Activated naive CD4-positive, alpha-beta T cell treated with anti-CD3 and anti-CD28 coated beads, Interleukin-2, amount 50 U/mL, for 16 hours (primary cell): ENCODE measurements around the gene IPO13.

Source experiments
- DNase-seq: peaks from one replicate; pipeline ENCODE4 v3.0.0-alpha.2; 2020

The IPO13 gene

DNA sequence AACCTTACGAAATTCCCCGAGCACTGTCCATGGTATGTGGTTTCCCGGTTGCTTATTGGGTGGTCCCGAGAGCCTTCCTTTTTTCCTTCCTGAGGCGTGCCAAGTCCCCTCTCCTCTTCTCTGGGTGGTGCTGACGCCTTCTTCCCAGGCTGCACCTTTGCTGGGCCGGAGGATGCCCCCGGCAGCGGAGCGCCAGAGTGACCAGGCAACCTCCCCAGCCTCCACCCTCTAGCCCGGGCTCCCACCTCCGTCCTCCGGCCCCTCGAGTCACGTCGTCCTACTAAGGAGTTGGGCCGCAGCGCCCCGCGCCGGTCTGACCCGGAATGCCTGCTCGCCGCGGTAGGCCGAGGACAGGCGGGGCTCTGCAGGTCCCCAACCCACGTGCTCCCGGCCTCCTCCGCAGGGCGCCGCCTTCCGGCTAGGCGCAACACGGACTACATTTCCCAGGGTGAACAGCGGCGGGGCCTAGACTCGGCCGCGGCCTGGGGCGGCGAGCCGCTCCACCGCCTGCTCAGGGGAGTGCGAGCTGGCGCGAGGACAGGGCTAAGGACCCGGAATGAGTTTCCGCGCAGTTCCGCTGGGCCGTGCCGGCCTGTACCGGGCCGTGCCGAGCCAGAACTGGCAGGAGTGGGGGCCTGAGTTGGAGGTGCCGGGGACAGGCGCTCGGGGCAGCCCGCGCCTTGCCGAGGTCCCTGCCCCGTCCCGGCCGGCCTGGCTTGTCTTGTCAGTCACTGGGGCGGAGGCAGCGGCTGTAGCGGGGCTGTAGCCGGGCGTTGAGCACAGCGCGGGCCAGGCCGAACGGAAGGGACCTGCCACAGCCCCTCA lies at the start of gene IPO13:
Gene IPO13 (plus strand): TSS at position 715 of the 825 bp plus-strand sequence. CDS start 651 bp downstream, outside the sequence.
- peak; percentile 97 for DNase-seq

- no peak for DNase-seq
Measured at GRCh38 chr1:43898981-43899380, 47.8 kb upstream of the IPO13 start.

DNA sequence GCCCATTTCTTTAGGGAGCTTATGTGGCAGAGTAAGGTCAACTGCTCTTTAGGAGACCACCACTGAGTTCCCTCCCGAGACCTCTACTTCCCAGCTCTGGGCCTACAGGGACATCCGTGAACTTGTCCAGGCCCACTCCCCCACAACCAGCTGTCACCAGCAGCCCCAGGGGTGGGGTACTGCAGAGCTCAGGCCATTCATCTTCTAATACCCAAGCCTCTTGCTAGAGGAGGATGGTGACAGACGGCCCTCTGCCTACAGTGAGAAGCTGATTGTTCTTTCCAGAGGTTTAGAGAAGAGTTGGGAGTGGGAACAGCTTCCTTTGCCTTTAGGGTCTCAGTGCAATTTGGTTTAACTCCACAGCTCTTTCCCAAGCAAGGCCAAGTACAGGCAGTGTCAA lies 46.4 kb upstream of the IPO13 start:
- DNase-seq = no peak

DNA sequence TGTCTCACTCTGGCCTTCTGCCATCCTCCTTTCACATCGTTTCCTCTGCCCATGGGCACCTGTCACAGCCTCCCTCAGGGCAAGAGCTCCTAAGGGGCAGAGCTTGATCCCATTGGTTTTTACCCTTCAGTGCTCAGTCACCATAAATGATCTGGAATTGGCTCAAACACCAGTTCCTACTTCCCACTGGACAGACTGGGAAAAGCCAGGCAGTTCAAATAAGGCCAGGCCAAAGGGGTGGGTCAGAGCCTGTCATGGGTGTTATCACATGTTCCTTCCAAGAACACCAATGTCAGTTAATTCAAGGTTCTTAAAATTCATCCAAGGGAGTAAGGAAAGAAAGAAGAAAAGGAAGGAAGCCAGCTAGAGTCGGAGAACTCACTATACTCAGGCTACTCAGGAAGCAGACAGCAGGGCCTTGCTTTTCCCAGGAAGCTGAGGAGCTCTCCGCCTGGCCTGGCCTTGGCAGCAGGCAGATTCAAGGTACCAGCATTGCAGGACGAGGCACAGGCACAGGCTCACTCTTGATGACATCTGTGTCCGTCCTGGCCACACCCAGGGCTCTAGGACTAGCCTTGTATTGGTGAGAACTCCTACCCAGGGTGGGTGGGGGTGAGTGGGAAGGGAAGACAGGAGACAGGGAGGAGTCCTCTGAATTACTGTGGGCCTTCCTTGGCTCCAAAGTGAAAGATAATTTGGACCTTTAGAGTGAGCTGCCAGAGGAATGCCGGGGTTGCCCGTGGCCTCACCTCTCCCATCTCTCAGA lies 45.4 kb upstream of the IPO13 start:
- DNase-seq = no peak

DNA sequence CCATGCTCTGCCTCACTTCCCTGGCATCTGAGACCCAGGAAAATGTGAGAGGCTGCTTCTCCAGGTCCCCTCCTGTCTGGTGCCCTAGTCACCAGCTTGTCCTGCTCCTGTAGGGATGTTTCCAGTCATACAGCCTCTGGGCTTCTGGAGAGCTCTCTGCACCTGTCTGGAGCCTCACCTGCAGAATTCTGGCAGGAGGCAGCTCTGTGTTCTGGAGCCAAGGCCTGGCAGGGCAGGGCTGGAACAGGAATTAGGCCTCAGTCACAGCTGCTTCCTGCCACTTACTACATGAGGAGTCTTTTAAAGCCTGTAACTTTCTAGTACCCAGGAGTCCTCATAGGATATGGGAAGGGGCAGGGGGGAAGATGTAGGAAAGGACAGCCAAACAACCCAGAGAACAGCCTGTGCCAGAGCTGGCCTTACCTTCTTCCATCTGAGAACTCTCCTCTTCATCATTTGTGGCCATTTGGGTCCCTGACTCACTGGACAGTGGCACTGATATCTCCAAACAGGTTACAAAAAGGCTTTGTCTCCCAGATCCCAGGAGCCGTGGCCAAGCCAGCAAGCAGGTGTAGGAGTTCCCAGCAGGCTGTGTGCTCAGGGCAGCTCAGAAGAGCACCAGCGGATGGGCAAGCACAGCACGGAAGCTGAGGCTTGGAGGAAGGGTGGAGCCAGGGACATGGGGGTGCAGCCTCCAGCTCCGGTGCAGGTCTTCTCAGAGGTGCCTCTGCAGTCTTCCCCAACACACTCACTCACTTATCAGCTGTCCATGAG lies 44.5 kb upstream of the IPO13 start:
- DNase-seq = no peak

DNA sequence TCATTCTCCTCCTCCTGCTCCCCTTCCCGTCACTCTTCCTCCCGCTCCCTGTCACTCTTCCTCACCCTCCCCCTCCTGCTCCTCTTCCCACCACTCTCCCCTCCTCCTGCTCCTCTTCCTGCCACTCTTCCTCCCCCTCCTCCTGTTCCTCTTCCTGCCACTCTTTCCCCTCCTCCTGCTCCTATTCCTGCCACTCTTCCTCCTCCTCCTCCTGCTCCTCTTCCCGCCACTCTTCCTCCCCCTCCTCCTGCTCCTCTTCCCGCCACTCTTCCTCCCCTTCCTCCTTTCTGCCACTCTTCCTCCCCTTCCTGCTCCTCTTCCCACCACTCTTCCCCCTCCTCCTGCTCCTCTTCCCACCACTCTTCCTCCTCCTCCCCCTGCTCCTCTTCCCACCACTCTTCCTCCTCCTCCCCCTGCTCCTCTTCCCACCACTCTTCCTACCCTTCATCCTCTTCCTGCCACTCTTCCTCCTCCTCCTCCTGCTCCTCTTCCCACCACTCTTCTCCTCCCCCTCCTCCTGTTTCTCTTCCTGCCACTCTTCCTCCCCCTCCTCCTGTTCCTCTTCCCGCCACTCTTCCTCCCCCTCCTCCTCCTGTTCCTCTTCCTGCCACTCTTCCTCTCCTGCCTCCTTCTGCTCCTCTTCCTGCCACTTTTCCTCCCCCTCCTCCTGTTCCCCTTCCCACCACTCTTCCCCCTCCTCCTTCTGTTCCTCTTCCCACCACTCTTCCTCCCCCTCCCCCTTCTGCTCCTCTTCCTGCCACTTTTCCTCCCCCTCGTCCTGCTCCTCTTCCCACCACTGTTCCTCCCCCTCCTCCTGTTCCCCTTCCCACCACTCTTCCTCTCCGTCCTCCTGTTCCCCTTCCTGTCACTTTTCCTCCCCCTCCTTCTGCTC lies 41.8 kb upstream of the IPO13 start:
- DNase-seq = no peak

GRCh38 chr1:43908226-43908625 lies 38.5 kb upstream of the IPO13 start:
- DNase-seq = no peak

GRCh38 chr1:43908858-43909257 lies 37.9 kb upstream of the IPO13 start:
- DNase-seq = no peak

DNA sequence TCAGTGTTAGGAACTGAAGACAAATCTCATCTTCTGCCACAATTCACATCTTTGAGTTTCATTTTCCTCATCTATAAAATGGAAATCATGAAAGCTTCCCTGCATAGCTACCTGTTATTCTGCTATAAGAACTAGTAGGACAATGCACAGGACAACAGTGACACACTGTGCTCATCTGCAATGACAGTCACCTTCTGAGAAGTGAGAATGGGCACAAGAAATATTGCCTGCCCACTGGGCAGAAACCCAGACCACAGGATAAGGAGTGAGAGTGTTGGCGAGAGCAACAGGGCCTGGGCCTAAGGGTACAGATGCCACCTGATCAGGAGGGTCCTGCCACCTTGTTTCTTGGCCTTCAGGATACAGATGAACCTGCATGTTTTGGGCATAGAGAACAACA lies 36.4 kb upstream of the IPO13 start:
- no peak for DNase-seq

DNA sequence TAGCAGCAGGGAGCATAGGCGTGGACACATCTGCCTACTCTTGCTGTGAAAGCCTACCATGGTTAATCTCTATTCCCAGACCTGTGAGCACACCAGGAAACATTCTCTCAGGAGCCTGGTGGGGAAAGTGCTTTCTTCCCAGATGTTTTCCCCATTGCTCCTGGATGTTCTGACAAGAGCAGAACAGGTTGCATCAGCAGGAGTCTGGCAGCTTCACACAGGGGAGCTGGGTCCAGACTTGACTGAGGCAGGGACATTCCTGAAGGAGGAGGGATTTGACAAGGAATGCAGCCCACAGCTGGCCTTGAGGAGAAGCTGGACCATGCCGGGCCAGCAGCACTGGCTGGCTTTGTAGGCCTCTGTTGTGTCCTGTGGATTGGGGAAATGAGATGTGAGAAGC lies 34.1 kb upstream of the IPO13 start:
- no peak for DNase-seq

- no peak for DNase-seq
Measured at GRCh38 chr1:43913051-43913501, 33.7 kb upstream of the IPO13 start.

DNA sequence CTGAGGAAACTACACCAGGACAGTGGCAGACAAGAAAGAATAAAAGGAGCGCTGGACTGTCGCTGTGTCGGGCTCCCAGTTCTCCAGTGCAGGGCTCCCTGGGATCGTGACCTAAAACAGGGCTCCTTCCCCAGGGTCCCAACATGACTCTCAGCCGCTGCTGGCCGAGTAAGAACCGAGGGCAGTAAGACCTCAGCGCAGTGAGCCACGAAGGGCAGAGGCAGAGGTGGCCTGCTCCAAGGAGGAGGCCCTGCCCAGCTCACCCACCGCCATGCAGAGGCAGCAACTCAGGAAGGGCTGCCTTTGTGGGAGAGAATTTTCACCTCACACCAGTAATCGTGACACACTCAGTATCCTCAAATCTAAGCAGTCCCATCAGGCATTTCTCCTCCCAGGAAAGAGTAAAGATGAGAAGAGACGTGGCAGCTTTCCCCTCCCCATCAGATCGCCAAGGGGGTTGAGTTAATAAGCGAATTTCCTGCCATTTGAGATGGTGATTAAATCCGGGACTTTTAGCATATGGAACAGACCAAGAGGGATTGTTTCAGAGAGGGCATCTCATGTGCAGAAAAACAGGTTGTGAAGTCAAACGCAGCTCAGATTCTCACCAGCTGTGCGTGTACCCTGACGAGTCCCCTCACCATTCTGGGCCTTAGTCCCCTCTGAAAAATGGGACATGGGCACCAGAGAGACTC lies 32.9 kb upstream of the IPO13 start:
- no peak for DNase-seq

DNA sequence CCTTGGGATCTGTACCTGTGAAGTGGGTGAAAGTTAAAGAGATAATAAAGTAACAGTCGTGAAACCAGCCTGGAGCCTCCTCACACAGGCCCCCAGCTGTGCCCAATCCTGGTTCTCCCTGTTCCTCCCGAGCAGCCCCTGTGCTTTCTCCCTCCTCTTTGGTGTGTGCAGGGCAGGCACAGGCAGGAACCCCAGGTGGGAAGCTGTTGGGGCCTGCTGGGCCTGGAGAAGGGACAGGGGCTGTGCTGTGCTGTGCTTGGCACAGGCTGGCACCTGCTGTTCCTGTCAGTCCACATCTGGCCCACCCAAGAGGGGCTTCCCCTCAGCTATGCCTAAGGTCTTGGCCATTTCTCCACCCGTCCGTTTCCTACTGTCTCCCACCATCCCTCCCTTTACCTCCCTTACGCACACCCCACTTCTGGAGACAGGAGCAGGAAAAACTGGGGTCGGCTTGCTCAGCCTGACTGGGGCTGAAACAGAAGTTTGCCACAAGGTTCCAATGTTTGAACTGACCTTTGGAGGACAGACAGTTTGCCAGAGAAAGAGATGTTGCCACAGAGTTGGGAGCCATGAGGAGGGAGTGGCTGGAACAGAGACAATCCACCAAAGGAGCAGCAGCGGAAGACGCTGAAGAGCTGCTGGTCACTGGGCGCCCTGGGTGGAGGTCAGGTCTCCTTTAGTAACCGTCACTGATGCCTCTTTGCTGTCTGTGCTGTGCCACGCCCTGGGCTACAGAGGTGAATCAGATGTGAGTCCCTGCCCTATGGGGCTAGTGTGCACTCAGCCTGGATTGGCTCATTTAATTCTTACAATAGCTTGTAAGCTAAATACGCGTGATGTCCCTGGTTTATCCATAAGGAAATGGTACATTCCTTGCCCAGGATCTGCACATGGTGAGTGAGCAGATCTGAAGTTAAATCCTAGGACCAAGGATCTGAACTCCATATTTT lies 31.9 kb upstream of the IPO13 start:
- no peak for DNase-seq

DNA sequence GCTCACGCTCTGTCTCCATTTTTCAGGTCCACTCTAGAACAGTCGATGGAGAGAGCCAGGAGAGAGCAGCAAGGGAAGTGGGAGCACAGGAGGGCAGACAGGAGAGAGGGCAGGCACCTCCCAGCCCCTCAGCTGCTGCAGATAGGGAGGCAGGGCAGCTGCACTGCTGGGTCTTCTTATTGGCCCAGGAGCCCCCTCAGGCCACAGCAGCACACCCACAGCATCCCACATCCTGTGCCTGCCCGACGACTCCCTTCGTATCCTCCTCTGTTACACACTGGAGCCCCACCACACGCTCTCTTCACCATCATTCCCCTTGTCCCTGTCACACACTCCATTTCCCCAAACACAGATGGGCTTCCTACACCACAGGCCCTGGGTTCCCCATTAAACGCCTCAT lies 26.8 kb upstream of the IPO13 start:
- no peak for DNase-seq

- DNase-seq = no peak
Measured at GRCh38 chr1:43921022-43921421, 25.7 kb upstream of the IPO13 start.

GRCh38 chr1:43924516-43924915 lies 22.2 kb upstream of the IPO13 start:
- DNase-seq = no peak

DNA sequence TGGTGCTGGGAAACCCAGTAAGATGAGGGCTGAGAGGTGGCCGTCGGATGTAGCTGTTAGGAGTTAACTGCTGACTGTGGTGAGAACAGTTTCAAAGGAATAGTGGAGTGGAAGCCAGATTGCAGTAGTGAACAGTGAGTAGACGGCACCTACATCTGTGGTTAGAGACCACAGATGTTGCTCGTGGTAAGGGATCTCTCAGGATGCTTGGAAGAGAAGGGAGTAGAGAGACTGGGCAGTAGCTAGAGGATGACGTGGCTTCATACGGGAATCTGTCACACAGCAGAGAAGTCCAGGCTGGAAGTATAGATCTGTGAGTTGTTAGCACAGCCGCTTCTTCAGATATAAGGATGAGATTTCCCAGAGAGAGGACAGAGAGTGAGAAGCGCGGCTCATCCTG lies 20.9 kb upstream of the IPO13 start:
- DNase-seq = no peak

GRCh38 chr1:43930168-43930948 lies 16.4 kb upstream of the IPO13 start:
- peak; percentile 25 for DNase-seq

DNA sequence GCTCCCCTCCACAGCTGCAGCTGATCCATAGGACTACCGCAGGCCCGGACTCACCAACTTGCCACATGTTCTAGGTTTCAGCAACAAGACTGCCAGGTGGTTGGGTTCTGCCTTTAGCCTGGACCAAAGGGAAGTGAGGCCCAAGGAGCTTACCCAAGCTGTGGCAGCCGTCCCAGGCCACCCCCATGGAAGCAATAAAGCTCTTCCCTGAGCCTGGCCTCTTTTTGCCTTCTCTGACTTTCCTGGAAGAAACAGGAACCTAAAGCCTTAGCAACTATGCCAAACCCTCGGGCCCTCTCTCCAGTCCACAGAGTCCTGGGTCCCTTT lies 15.8 kb upstream of the IPO13 start:
- DNase-seq = no peak
